ENCODE measurements around the gene C1orf115.
"Not testable (repeated sequence)": the region's sequence is repeated elsewhere in the genome, so short reads cannot be mapped to it uniquely, and the experiment has no call there.

C1orf115 gene

GRCh38 chr1:220708244-220708643 lies 18.1 kb downstream of the C1orf115 start:
- no peaks in the 10 kb centered on the region for H3K27me3 ChIP-seq (ENCODE audit: control insufficient read depth, insufficient read depth, low read length)
- H3K4me1 ChIP-seq (ENCODE audit: control insufficient read depth, insufficient read depth, low read length): peaks cover 7% of the 10 kb centered on the region
- no peak overlapping the region for H3K9ac ChIP-seq (ENCODE audit: low read length)
- H3K4me3 ChIP-seq (ENCODE audit: low read length): no peak overlapping the region
- no peaks in the 10 kb centered on the region for H3K36me3 ChIP-seq (ENCODE audit: control insufficient read depth, insufficient read depth, low read length)
- H3K9me3 ChIP-seq (ENCODE audit: control insufficient read depth, low read length): no peaks in the 10 kb centered on the region

GRCh38 chr1:220708936-220709801 lies 19.0 kb downstream of the C1orf115 start:
- Histone ChIP-seq H3K27me3 (ENCODE audit: control insufficient read depth, insufficient read depth, low read length) (no peaks in the 10 kb centered on the region), H3K4me1 (ENCODE audit: control insufficient read depth, insufficient read depth, low read length) (peaks cover 7% of the 10 kb centered on the region), H3K9ac (ENCODE audit: low read length) (no peak overlapping the region), H3K36me3 (ENCODE audit: control insufficient read depth, insufficient read depth, low read length) (no peaks in the 10 kb centered on the region), H3K9me3 (ENCODE audit: control insufficient read depth, low read length) (no peaks in the 10 kb centered on the region), H3K4me3 (ENCODE audit: low read length) (no peak overlapping the region)

- H3K9ac ChIP-seq (ENCODE audit: low read length): no peak overlapping the region
- H3K9me3 ChIP-seq (ENCODE audit: control insufficient read depth, low read length): no peaks in the 10 kb centered on the region
- no peaks in the 10 kb centered on the region for H3K27me3 ChIP-seq (ENCODE audit: control insufficient read depth, insufficient read depth, low read length)
- H3K4me3 ChIP-seq (ENCODE audit: low read length): no peak overlapping the region
- peaks cover 7% of the 10 kb centered on the region for H3K4me1 ChIP-seq (ENCODE audit: control insufficient read depth, insufficient read depth, low read length)
- no peaks in the 10 kb centered on the region for H3K36me3 ChIP-seq (ENCODE audit: control insufficient read depth, insufficient read depth, low read length)
Measured at GRCh38 chr1:220710333-220710732, 20.2 kb downstream of the C1orf115 start.

- H3K9ac ChIP-seq (ENCODE audit: low read length): no peak overlapping the region
- no peak overlapping the region for H3K4me3 ChIP-seq (ENCODE audit: low read length)
- H3K27me3 ChIP-seq (ENCODE audit: control insufficient read depth, insufficient read depth, low read length): no peaks in the 10 kb centered on the region
- H3K9me3 ChIP-seq (ENCODE audit: control insufficient read depth, low read length): no peaks in the 10 kb centered on the region
- H3K4me1 ChIP-seq (ENCODE audit: control insufficient read depth, insufficient read depth, low read length): peaks cover 7% of the 10 kb centered on the region
- H3K36me3 ChIP-seq (ENCODE audit: control insufficient read depth, insufficient read depth, low read length): no peaks in the 10 kb centered on the region
Measured at GRCh38 chr1:220711056-220711809, 21.1 kb downstream of the C1orf115 start.

- H3K4me3 ChIP-seq (ENCODE audit: low read length); H3K4me1 ChIP-seq (ENCODE audit: control insufficient read depth, insufficient read depth, low read length); H3K9ac ChIP-seq (ENCODE audit: low read length); H3K36me3 ChIP-seq (ENCODE audit: control insufficient read depth, insufficient read depth, low read length); H3K27me3 ChIP-seq (ENCODE audit: control insufficient read depth, insufficient read depth, low read length); H3K9me3 ChIP-seq (ENCODE audit: control insufficient read depth, low read length): not testable (repeated sequence)
Measured at GRCh38 chr1:220715986-220716385, 25.8 kb downstream of the C1orf115 start.

- H3K4me1 ChIP-seq (ENCODE audit: control insufficient read depth, insufficient read depth, low read length): no peaks in the 10 kb centered on the region
- H3K27me3 ChIP-seq (ENCODE audit: control insufficient read depth, insufficient read depth, low read length): no peaks in the 10 kb centered on the region
- H3K36me3 ChIP-seq (ENCODE audit: control insufficient read depth, insufficient read depth, low read length): no peaks in the 10 kb centered on the region
- no peak overlapping the region for H3K9ac ChIP-seq (ENCODE audit: low read length)
- no peak overlapping the region for H3K4me3 ChIP-seq (ENCODE audit: low read length)
- H3K9me3 ChIP-seq (ENCODE audit: control insufficient read depth, low read length): no peaks in the 10 kb centered on the region
Measured at GRCh38 chr1:220717800-220718640, 27.9 kb downstream of the C1orf115 start.

- not testable (repeated sequence) for H3K9ac ChIP-seq (ENCODE audit: low read length); H3K4me3 ChIP-seq (ENCODE audit: low read length); H3K27me3 ChIP-seq (ENCODE audit: control insufficient read depth, insufficient read depth, low read length); H3K9me3 ChIP-seq (ENCODE audit: control insufficient read depth, low read length); H3K4me1 ChIP-seq (ENCODE audit: control insufficient read depth, insufficient read depth, low read length); H3K36me3 ChIP-seq (ENCODE audit: control insufficient read depth, insufficient read depth, low read length)
Measured at GRCh38 chr1:220721266-220721665, 31.1 kb downstream of the C1orf115 start.

GRCh38 chr1:220726634-220727033 lies 36.5 kb downstream of the C1orf115 start:
- Histone ChIP-seq H3K9me3 (ENCODE audit: control insufficient read depth, low read length) (no peaks in the 10 kb centered on the region), H3K36me3 (ENCODE audit: control insufficient read depth, insufficient read depth, low read length) (no peaks in the 10 kb centered on the region), H3K9ac (ENCODE audit: low read length) (no peak overlapping the region), H3K27me3 (ENCODE audit: control insufficient read depth, insufficient read depth, low read length) (no peaks in the 10 kb centered on the region), H3K4me1 (ENCODE audit: control insufficient read depth, insufficient read depth, low read length) (no peaks in the 10 kb centered on the region), H3K4me3 (ENCODE audit: low read length) (no peak overlapping the region)

- Histone ChIP-seq H3K4me1 (ENCODE audit: control insufficient read depth, insufficient read depth, low read length) (peaks cover 6% of the 10 kb centered on the region), H3K27me3 (ENCODE audit: control insufficient read depth, insufficient read depth, low read length) (no peaks in the 10 kb centered on the region), H3K4me3 (ENCODE audit: low read length) (no peak overlapping the region), H3K36me3 (ENCODE audit: control insufficient read depth, insufficient read depth, low read length) (no peaks in the 10 kb centered on the region), H3K9me3 (ENCODE audit: control insufficient read depth, low read length) (no peaks in the 10 kb centered on the region), H3K9ac (ENCODE audit: low read length) (no peak overlapping the region)
Measured at GRCh38 chr1:220727519-220727918, 37.4 kb downstream of the C1orf115 start.

- H3K9me3 ChIP-seq (ENCODE audit: control insufficient read depth, low read length): no peaks in the 10 kb centered on the region
- H3K4me1 ChIP-seq (ENCODE audit: control insufficient read depth, insufficient read depth, low read length): peaks cover 15% of the 10 kb centered on the region
Measured at GRCh38 chr1:220730486-220730885, 40.3 kb downstream of the C1orf115 start.

GRCh38 chr1:220732137-220732536 lies 42.0 kb downstream of the C1orf115 start:
- H3K4me1 ChIP-seq (ENCODE audit: control insufficient read depth, insufficient read depth, low read length): peaks cover 15% of the 10 kb centered on the region
- H3K9ac ChIP-seq (ENCODE audit: low read length): no peak overlapping the region
- H3K4me3 ChIP-seq (ENCODE audit: low read length): peak overlapping the region; percentile 62
- H3K36me3 ChIP-seq (ENCODE audit: control insufficient read depth, insufficient read depth, low read length): no peaks in the 10 kb centered on the region
- no peaks in the 10 kb centered on the region for H3K9me3 ChIP-seq (ENCODE audit: control insufficient read depth, low read length)
- H3K27me3 ChIP-seq (ENCODE audit: control insufficient read depth, insufficient read depth, low read length): no peaks in the 10 kb centered on the region

More at GRCh38 chr1:220730486-220730885, 40.3 kb downstream of the C1orf115 start:
- H3K4me3 ChIP-seq (ENCODE audit: low read length): no peak overlapping the region
- no peak overlapping the region for H3K9ac ChIP-seq (ENCODE audit: low read length)
- no peaks in the 10 kb centered on the region for H3K27me3 ChIP-seq (ENCODE audit: control insufficient read depth, insufficient read depth, low read length)
- H3K36me3 ChIP-seq (ENCODE audit: control insufficient read depth, insufficient read depth, low read length): no peaks in the 10 kb centered on the region

Measured in mucosa of stomach (tissue), 1 donor.